Measurements from ENCODE around the gene DOCK1. TPM values are rescaled to one million over a fixed set of nuclear protein-coding genes. Genes with fewer than 3 reads are reported as not detected.

The DOCK1 gene
- total RNA-seq, 1 donor from 2014 or later, result 16.8 TPM

GRCh38 chr10:127351542-127351941 lies 446.3 kb downstream of the DOCK1 start:
- Histone ChIP-seq H3K27me3 (ENCODE audit: low read depth) (no peaks in the 10 kb centered on the region), H3K36me3 (peaks cover 15% of the 10 kb centered on the region), H3K4me3 (no peak overlapping the region), H3K9me3 (replicated peaks) (no peaks in the 10 kb centered on the region), H3K4me1 (no peaks in the 10 kb centered on the region), H3K27ac (replicated peaks) (no peak overlapping the region)
- TF ChIP-seq CTCF (IDR thresholded peaks at IDR 0.05; ENCODE audit: borderline replicate concordance), result no peak
- intact Hi-C loops (cut with micrococcal nuclease), result no loop called here
- no peak for DNase-seq

- DNase-seq, result no peak
- H3K27me3 ChIP-seq (ENCODE audit: low read depth), result no peaks in the 10 kb centered on the region
- no peak overlapping the region for H3K4me3 ChIP-seq
- no peaks in the 10 kb centered on the region for H3K9me3 ChIP-seq (replicated peaks)
- H3K4me1 ChIP-seq, result no peaks in the 10 kb centered on the region
- intact Hi-C loops (cut with micrococcal nuclease), result no loop called here
- peaks cover 9% of the 10 kb centered on the region for H3K36me3 ChIP-seq
- no peak overlapping the region for H3K27ac ChIP-seq (replicated peaks)
- no peak for TF ChIP-seq CTCF (IDR thresholded peaks at IDR 0.05; ENCODE audit: borderline replicate concordance)
These were observed 448.3 kb downstream of the DOCK1 start for GRCh38 chr10:127353544-127353943.

- no peak for TF ChIP-seq CTCF (IDR thresholded peaks at IDR 0.05; ENCODE audit: borderline replicate concordance)
- Histone ChIP-seq H3K27me3 (ENCODE audit: low read depth) (no peaks in the 10 kb centered on the region), H3K27ac (replicated peaks) (no peak overlapping the region), H3K9me3 (replicated peaks) (no peaks in the 10 kb centered on the region), H3K4me3 (no peak overlapping the region), H3K36me3 (peaks cover 9% of the 10 kb centered on the region), H3K4me1 (no peaks in the 10 kb centered on the region)
- intact Hi-C loops (cut with micrococcal nuclease), result no loop called here
- no peak for DNase-seq
These were observed 449.0 kb downstream of the DOCK1 start for GRCh38 chr10:127354255-127354654.

- H3K36me3 ChIP-seq, result peaks cover 9% of the 10 kb centered on the region
- H3K27me3 ChIP-seq (ENCODE audit: low read depth), result no peaks in the 10 kb centered on the region
- no peak for DNase-seq
- no peaks in the 10 kb centered on the region for H3K4me1 ChIP-seq
- H3K27ac ChIP-seq (replicated peaks), result no peak overlapping the region
- H3K4me3 ChIP-seq, result no peak overlapping the region
- intact Hi-C loops (cut with micrococcal nuclease), result no loop called here
- no peaks in the 10 kb centered on the region for H3K9me3 ChIP-seq (replicated peaks)
- TF ChIP-seq CTCF (IDR thresholded peaks at IDR 0.05; ENCODE audit: borderline replicate concordance), result peak; percentile 41
These were observed 449.8 kb downstream of the DOCK1 start for GRCh38 chr10:127354992-127355391.

GRCh38 chr10:127356360-127356759 lies 451.1 kb downstream of the DOCK1 start:
- Histone ChIP-seq H3K27ac (replicated peaks) (no peak overlapping the region), H3K4me3 (no peak overlapping the region), H3K27me3 (ENCODE audit: low read depth) (no peaks in the 10 kb centered on the region), H3K9me3 (replicated peaks) (no peaks in the 10 kb centered on the region), H3K36me3 (peaks cover 9% of the 10 kb centered on the region), H3K4me1 (no peaks in the 10 kb centered on the region)
- DNase-seq, result no peak
- no peak for TF ChIP-seq CTCF (IDR thresholded peaks at IDR 0.05; ENCODE audit: borderline replicate concordance)
- intact Hi-C loops (cut with micrococcal nuclease), result no loop called here

GRCh38 chr10:127357265-127357664 lies 452.0 kb downstream of the DOCK1 start:
- intact Hi-C loops (cut with micrococcal nuclease), result no loop called here
- H3K4me1 ChIP-seq, result no peaks in the 10 kb centered on the region

More at GRCh38 chr10:127357265-127357664, 452.0 kb downstream of the DOCK1 start:
- no peak for TF ChIP-seq CTCF (IDR thresholded peaks at IDR 0.05; ENCODE audit: borderline replicate concordance)
- H3K4me3 ChIP-seq, result no peak overlapping the region
- H3K36me3 ChIP-seq, result peaks cover 12% of the 10 kb centered on the region
- H3K9me3 ChIP-seq (replicated peaks), result no peaks in the 10 kb centered on the region
- H3K27ac ChIP-seq (replicated peaks), result no peak overlapping the region
- no peaks in the 10 kb centered on the region for H3K27me3 ChIP-seq (ENCODE audit: low read depth)
- DNase-seq, result no peak

All from left ventricle myocardium inferior (tissue), 1 donor.